Uterus (tissue), 4 donors: ENCODE measurements around the gene EDEM3. TPM values are rescaled to one million over a fixed set of nuclear protein-coding genes. Genes with fewer than 3 reads are reported as not detected.

Source experiments
- DNase-seq, 2 donors: peaks; one replicate each; pipeline ENCODE4 v3.0.0-alpha.2; 2019 to 2020
- H3K27ac ChIP-seq, 2 donors: fragments of 200-600 bp; sonication (generic); 1 replicate in 1 of 2; 2 replicates in 1 of 2; pipeline ENCODE4 v1.5.1; 2016 to 2018
- H3K27me3 ChIP-seq, 2 donors: fragments of 200-600 bp; sonication (generic); one replicate each; pipeline ENCODE4 v1.5.1; 2018 to 2019; ENCODE audit warnings: control low read depth in 1 of 2
- H3K36me3 ChIP-seq, 2 donors: fragments of 200-600 bp; sonication (generic); one replicate each; pipeline ENCODE4 v1.5.1; 2019; ENCODE audit warnings: control low read depth in 1 of 2
- H3K4me1 ChIP-seq, 2 donors: fragments of 200-600 bp; sonication (generic); one replicate each; pipeline ENCODE4 v1.5.1; 2018 to 2019; ENCODE audit warnings: control low read depth in 1 of 2
- H3K4me3 ChIP-seq, 2 donors: fragments of 200-600 bp; sonication (generic); 1 replicate in 1 of 2; 2 replicates in 1 of 2; pipeline ENCODE4 v1.5.1; 2018 to 2019; ENCODE audit warnings: mild to moderate bottlenecking in 1 of 2
- H3K9me3 ChIP-seq, 2 donors: fragments of 200-600 bp; sonication (generic); one replicate each; pipeline ENCODE4 v1.5.1; 2019; ENCODE audit warnings: control low read depth in 1 of 2
- CTCF ChIP-seq, 4 experiments: fragments of 200-600 bp in 2 of 4; fragments of 450-650 bp in 2 of 4; sonication (generic) in 2 of 4; IDR thresholded peaks; one replicate each; pipeline ENCODE4 v1.5.1; 2016 to 2019; ENCODE audit warnings: antibody characterized with exemption in 4 of 4, mild to moderate bottlenecking in 2 of 4, moderate library complexity in 1 of 4
- POLR2A ChIP-seq, 2 donors: fragments of 450-650 bp; IDR thresholded peaks; one replicate each; pipeline ENCODE4 v1.6.1; 2016; ENCODE audit warnings: antibody characterized with exemption in 2 of 2, mild to moderate bottlenecking in 1 of 2, moderate library complexity in 1 of 2
- intact Hi-C: fragments of 100-400 bp; cut with DNase I; formaldehyde crosslinking; loops from one replicate; pipeline ENCODE4 v1.15.1; 2023; ENCODE audit warnings: low total_unique reads
- total RNA-seq, 4 donors: library from RNA; depleted of rRNA in 3 of 4; stranded (reverse); fragments of >200 nt in 3 of 4; gene quantifications; one replicate each; pipeline versions ENCODE4 v1.1.0 to v1.2.4, GENCODE V29; 2014 to 2023
- donor health status: DM: yes; HTN: yes; CAD: no.

EDEM3 gene
- total RNA-seq, 4 donors from 2014 or later, result 12.8 to 64.7 (median 35.6) TPM

- no peaks in the 10 kb centered on the region for H3K27me3 ChIP-seq
- H3K9me3 ChIP-seq, result no peaks in the 10 kb centered on the region
- DNase-seq, result no peak
- H3K4me3 ChIP-seq, result no peak overlapping the region
- H3K27ac ChIP-seq, result no peak overlapping the region
- TF ChIP-seq CTCF (IDR thresholded peaks at IDR 0.05) (no peak), POLR2A (IDR thresholded peaks at IDR 0.05) (no peak)
- no peaks in the 10 kb centered on the region for H3K36me3 ChIP-seq
- no peaks in the 10 kb centered on the region for H3K4me1 ChIP-seq
- intact Hi-C loops, result no loop called here
Observed at GRCh38 chr1:184650177-184650866, 104.3 kb downstream of the EDEM3 start.

DNA sequence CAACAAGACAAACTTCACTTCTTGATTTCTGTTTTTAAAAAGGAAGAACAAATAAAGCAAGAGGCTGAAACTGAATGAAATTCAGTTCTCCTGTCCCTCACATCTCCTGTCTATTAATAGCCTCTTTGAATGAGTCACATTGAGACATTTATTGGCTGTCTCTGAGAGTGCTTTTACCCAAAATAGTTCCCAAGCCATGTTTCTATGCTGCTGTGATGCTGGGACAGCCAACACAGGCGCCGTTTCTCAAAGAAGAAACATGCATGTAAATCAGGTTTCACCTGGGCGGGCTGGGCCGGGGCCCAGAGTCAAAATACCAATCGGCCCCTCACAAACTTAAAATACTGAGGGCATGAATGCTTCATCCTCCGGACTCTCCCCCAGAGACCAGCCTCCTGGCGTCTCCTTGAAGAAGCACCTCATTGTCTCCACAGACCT is 105.2 kb downstream of the EDEM3 start:
- TF ChIP-seq POLR2A (IDR thresholded peaks at IDR 0.05), result no peak
- no peak for TF ChIP-seq CTCF (IDR thresholded peaks at IDR 0.05)
- peak overlapping the region in 1 of 2 donors; percentile 49 for H3K27ac ChIP-seq
- DNase-seq, result no peak
- no peaks in the 10 kb centered on the region for H3K4me1 ChIP-seq
- H3K9me3 ChIP-seq, result no peaks in the 10 kb centered on the region
- no peaks in the 10 kb centered on the region for H3K36me3 ChIP-seq
- no peak overlapping the region for H3K4me3 ChIP-seq
- no peaks in the 10 kb centered on the region for H3K27me3 ChIP-seq
- intact Hi-C loops, result no loop called here

GRCh38 chr1:184648856-184649201 is 105.8 kb downstream of the EDEM3 start:
- no peaks in the 10 kb centered on the region for H3K27me3 ChIP-seq
- H3K36me3 ChIP-seq, result no peaks in the 10 kb centered on the region
- no peak for DNase-seq
- no peaks in the 10 kb centered on the region for H3K4me1 ChIP-seq
- no peak overlapping the region for H3K4me3 ChIP-seq
- no peaks in the 10 kb centered on the region for H3K9me3 ChIP-seq
- TF ChIP-seq CTCF (IDR thresholded peaks at IDR 0.05), result no peak
- TF ChIP-seq POLR2A (IDR thresholded peaks at IDR 0.05), result no peak
- peak overlapping the region in 1 of 2 donors; percentile 49 for H3K27ac ChIP-seq
- intact Hi-C loops, result no loop called here

GRCh38 chr1:184648160-184648855 is 106.3 kb downstream of the EDEM3 start:
- intact Hi-C loops, result no loop called here
- Histone ChIP-seq H3K27ac (no peak overlapping the region), H3K4me1 (no peaks in the 10 kb centered on the region), H3K4me3 (no peak overlapping the region), H3K36me3 (no peaks in the 10 kb centered on the region), H3K9me3 (no peaks in the 10 kb centered on the region), H3K27me3 (no peaks in the 10 kb centered on the region)
- no peak for DNase-seq
- TF ChIP-seq CTCF (IDR thresholded peaks at IDR 0.05) (no peak), POLR2A (IDR thresholded peaks at IDR 0.05) (no peak)

GRCh38 chr1:184647471-184647870 is 107.2 kb downstream of the EDEM3 start:
- no peak for DNase-seq
- no peaks in the 10 kb centered on the region for H3K27me3 ChIP-seq
- no peak for TF ChIP-seq POLR2A (IDR thresholded peaks at IDR 0.05)
- TF ChIP-seq CTCF (IDR thresholded peaks at IDR 0.05), result no peak
- H3K36me3 ChIP-seq, result no peaks in the 10 kb centered on the region
- no peaks in the 10 kb centered on the region for H3K4me1 ChIP-seq
- H3K27ac ChIP-seq, result no peak overlapping the region
- no peaks in the 10 kb centered on the region for H3K9me3 ChIP-seq
- intact Hi-C loops, result no loop called here
- H3K4me3 ChIP-seq, result no peak overlapping the region
